ENCODE measurements around the gene FXN. TPM values are rescaled to one million over a fixed set of nuclear protein-coding genes. Genes with fewer than 3 reads are reported as not detected.
"Not testable (repeated sequence)": the region's sequence is repeated elsewhere in the genome, so short reads cannot be mapped to it uniquely, and the experiment has no call there.

FXN gene
- total RNA-seq, 2 experiments from 2014 or later: 12.2 to 12.9 TPM

DNA sequence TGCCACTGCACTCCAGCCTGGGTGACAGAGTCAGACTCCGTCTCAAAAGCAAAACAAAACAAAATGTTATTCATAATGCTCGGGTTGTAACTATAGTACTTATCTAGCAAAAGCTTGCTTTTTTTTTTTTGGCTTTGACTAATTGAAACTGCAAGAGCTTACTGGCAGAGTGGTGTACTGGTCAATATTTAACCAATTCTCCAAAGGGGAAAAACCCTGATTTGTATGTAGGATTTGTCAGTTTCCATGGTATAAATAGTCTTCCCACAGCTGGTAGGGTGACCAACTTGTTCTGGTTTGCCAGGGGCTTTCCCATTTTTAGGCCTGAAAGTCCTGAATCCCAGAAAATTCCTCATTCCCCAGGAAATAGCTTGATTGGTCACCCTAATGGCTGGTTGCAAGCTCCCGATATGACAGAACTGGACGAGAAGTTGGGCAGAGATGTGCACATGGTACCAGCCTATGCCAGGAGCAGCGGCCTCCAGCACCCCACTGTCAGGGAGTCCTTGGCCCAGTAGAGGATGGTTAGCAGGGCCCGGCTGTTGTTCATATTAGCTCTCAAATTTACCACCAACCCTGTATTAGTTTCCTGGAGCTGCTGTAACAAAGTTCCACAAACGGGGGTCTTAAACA is 58.0 kb downstream of the FXN start:
- Histone ChIP-seq H3K9me3 (ENCODE audit: control insufficient read depth in 1 of 2, insufficient read depth in 1 of 2, low read length in 2 of 2) (no peaks in the 10 kb centered on the region), H3K27ac (ENCODE audit: low read depth in 1 of 2, low read length in 2 of 2) (no peak overlapping the region), H3K27me3 (ENCODE audit: control insufficient read depth in 1 of 2, insufficient read depth in 2 of 2, low read length in 2 of 2) (no peaks in the 10 kb centered on the region), H3K4me1 (ENCODE audit: insufficient read depth, low read length) (no peaks in the 10 kb centered on the region), H3K4me3 (ENCODE audit: low read length) (no peak overlapping the region), H3K36me3 (ENCODE audit: insufficient read depth, low read length) (no peaks in the 10 kb centered on the region)
- TF ChIP-seq, protein P1, sequence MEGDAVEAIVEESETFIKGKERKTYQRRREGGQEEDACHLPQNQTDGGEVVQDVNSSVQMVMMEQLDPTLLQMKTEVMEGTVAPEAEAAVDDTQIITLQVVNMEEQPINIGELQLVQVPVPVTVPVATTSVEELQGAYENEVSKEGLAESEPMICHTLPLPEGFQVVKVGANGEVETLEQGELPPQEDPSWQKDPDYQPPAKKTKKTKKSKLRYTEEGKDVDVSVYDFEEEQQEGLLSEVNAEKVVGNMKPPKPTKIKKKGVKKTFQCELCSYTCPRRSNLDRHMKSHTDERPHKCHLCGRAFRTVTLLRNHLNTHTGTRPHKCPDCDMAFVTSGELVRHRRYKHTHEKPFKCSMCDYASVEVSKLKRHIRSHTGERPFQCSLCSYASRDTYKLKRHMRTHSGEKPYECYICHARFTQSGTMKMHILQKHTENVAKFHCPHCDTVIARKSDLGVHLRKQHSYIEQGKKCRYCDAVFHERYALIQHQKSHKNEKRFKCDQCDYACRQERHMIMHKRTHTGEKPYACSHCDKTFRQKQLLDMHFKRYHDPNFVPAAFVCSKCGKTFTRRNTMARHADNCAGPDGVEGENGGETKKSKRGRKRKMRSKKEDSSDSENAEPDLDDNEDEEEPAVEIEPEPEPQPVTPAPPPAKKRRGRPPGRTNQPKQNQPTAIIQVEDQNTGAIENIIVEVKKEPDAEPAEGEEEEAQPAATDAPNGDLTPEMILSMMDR (IDR thresholded peaks at IDR 0.05): no peak
- Mint-ChIP-seq H3K4me1 (ENCODE audit: low read depth) (no peaks in the 10 kb centered on the region), H3K27ac (no peak overlapping the region), H3K36me3 (ENCODE audit: low read depth) (no peaks in the 10 kb centered on the region), H3K27me3 (no peaks in the 10 kb centered on the region), H3K9me3 (no peaks in the 10 kb centered on the region), H3K4me3 (no peak overlapping the region)
- ATAC-seq (ENCODE audit: poor library complexity): no peak
- intact Hi-C loops (cut with DNase I, micrococcal nuclease): no loop called here
- CTCF ChIA-PET: interaction anchor here (0.8 kb wide), 1 partner anchor 10 kb away, joined by 3 read pairs; no protein-coding TSS in a partner anchor
- POLR2A ChIA-PET: interaction anchor here (1.3 kb wide), 1 partner anchor 11 kb away, joined by 3 read pairs; no protein-coding TSS in a partner anchor
- DNase-seq: no peak

- not testable (repeated sequence) for DNase-seq; H3K9me3 Mint-ChIP-seq; H3K4me1 Mint-ChIP-seq (ENCODE audit: low read depth)
These were observed 59.0 kb downstream of the FXN start for GRCh38 chr9:69094361-69095135.

DNA sequence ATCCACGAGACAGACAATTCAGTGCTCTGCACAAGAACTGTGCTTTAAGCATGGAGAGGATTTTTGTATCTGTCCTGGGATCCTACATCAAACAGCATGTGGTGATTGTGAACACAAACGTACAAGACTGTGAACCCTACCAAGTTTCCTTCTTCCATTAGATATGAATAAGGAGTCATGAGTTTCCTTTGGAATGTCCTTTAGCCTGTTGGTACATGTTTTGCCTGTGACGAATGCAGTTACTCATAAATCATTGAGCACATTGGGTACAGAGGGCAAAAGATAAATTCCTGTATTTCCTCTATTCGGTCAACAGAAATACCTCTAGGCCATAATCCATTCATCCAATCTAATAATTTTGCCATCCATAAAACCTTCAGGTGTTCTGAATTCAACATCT is 61.5 kb downstream of the FXN start:
- no peaks in the 10 kb centered on the region for H3K9me3 Mint-ChIP-seq
- no peaks in the 10 kb centered on the region for H3K4me1 Mint-ChIP-seq (ENCODE audit: low read depth)
- H3K27me3 Mint-ChIP-seq: no peaks in the 10 kb centered on the region
- H3K36me3 Mint-ChIP-seq (ENCODE audit: low read depth): no peaks in the 10 kb centered on the region
- TF ChIP-seq, protein P1 (IDR thresholded peaks at IDR 0.05): no peak
- Histone ChIP-seq H3K27ac (ENCODE audit: low read depth in 1 of 2, low read length in 2 of 2) (no peak overlapping the region), H3K4me1 (ENCODE audit: insufficient read depth, low read length) (no peaks in the 10 kb centered on the region), H3K27me3 (ENCODE audit: control insufficient read depth in 1 of 2, insufficient read depth in 2 of 2, low read length in 2 of 2) (no peaks in the 10 kb centered on the region), H3K36me3 (ENCODE audit: insufficient read depth, low read length) (no peaks in the 10 kb centered on the region), H3K4me3 (ENCODE audit: low read length) (no peak overlapping the region), H3K9me3 (ENCODE audit: control insufficient read depth in 1 of 2, insufficient read depth in 1 of 2, low read length in 2 of 2) (no peaks in the 10 kb centered on the region)
- no peak for DNase-seq
- ChIA-PET POLR2A (no interaction called here), CTCF (no interaction called here)
- no peak overlapping the region for H3K27ac Mint-ChIP-seq
- intact Hi-C loops (cut with DNase I, micrococcal nuclease): no loop called here
- no peak for ATAC-seq (ENCODE audit: poor library complexity)
- H3K4me3 Mint-ChIP-seq: no peak overlapping the region

More at GRCh38 chr9:69094361-69095135, 59.0 kb downstream of the FXN start:
- H3K27ac Mint-ChIP-seq; H3K36me3 Mint-ChIP-seq (ENCODE audit: low read depth); H3K27me3 Mint-ChIP-seq; H3K4me3 ChIP-seq (ENCODE audit: low read length); H3K27me3 ChIP-seq (ENCODE audit: control insufficient read depth in 1 of 2, insufficient read depth in 2 of 2, low read length in 2 of 2); intact Hi-C loops (cut with DNase I, micrococcal nuclease); H3K9me3 ChIP-seq (ENCODE audit: control insufficient read depth in 1 of 2, insufficient read depth in 1 of 2, low read length in 2 of 2); H3K4me1 ChIP-seq (ENCODE audit: insufficient read depth, low read length); CTCF ChIA-PET; ATAC-seq (ENCODE audit: poor library complexity); POLR2A ChIA-PET; H3K27ac ChIP-seq (ENCODE audit: low read depth in 1 of 2, low read length in 2 of 2); H3K4me3 Mint-ChIP-seq; H3K36me3 ChIP-seq (ENCODE audit: insufficient read depth, low read length): not testable (repeated sequence)

All from CD4-positive, alpha-beta T cell (primary cell).